HEK293 (cell line): Measurements from ENCODE around the gene MAGI1.

Experiments used
- GLI4 ChIP-seq: fragments of 450-650 bp; formaldehyde crosslinking; IDR thresholded peaks from 2 replicates; pipeline ENCODE4 v1.5.1; 2016; ENCODE audit warnings: missing biosample characterization, missing genetic modification characterization
- KLF8 ChIP-seq: fragments of 450-650 bp; formaldehyde crosslinking; IDR thresholded peaks from 2 replicates; pipeline ENCODE4 v1.5.1; 2016; ENCODE audit warnings: missing biosample characterization, missing genetic modification characterization
- TCF7L2 ChIP-seq: IDR thresholded peaks from 2 replicates; pipeline ENCODE4 v1.6.1; 2011; ENCODE audit warnings: low read depth, mild to moderate bottlenecking, inconsistent platforms, low read length, moderate library complexity, borderline replicate concordance
- ZNF133 ChIP-seq: fragments of 450-650 bp; formaldehyde crosslinking; IDR thresholded peaks from 2 replicates; pipeline ENCODE4 v1.5.1; 2016; ENCODE audit warnings: missing biosample characterization, missing genetic modification characterization
- ZNF433 ChIP-seq: fragments of 450-650 bp; formaldehyde crosslinking; IDR thresholded peaks from 2 replicates; pipeline ENCODE4 v1.5.1; 2016; ENCODE audit warnings: missing biosample characterization, missing genetic modification characterization, low read depth
- ZNF549 ChIP-seq: fragments of 450-650 bp; IDR thresholded peaks from 2 replicates; pipeline ENCODE4 v1.5.1; 2018; ENCODE audit warnings: missing biosample characterization, missing genetic modification characterization, mild to moderate bottlenecking, inconsistent platforms, moderate library complexity
- ZNF747 ChIP-seq: fragments of 450-650 bp; formaldehyde crosslinking; IDR thresholded peaks from 2 replicates; pipeline ENCODE4 v1.5.1; 2016; ENCODE audit warnings: missing biosample characterization, missing genetic modification characterization
- TF ChIP-seq, protein P1 (sequence below): fragments of 450-650 bp; formaldehyde crosslinking; IDR thresholded peaks from 2 replicates; pipeline ENCODE4 v1.5.1; 2016; ENCODE audit warnings: missing biosample characterization, missing genetic modification characterization

DNA sequence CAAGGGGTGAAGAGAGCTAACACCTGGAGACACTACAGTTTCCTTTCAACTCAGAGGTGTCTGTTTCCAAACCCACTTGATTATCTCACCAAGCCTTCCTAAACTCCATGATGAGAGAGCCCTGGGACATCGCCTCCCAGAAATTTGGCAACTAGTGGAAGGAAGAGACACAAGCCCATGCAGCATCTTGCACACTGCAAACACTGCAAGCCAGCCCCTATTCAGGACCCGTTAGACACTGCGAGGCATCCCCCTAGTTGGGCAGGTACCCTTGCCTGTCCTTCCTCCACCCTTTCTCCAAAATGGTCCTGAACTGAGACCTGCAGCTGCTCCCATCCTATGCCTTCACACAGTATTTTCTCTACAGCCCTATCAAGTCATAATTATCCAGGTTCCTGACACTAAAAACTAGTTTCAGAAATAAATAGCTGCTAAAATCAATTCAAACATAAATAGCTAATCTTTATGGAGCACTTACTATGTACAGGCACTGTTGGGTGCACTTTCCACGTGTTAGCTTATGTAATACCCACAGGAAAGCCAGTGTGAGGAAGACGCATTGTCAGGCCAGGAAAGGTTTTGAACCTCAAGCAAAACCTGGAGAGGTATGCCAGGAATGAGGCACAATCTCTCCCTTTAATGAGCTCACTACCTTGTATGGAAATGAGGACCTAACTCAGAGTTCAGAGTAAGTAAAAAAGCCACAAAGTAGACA is 2.8 kb downstream of the MAGI1 start:
- TF ChIP-seq ZNF549 (tag by site-specific recombination) (no peak), ZNF747 (tag by site-specific recombination) (no peak), GLI4 (tag by site-specific recombination) (no peak), ZNF133 (tag by site-specific recombination) (no peak), ZNF433 (tag by site-specific recombination) (no peak), TCF7L2 (no peak), KLF8 (no peak)
- TF ChIP-seq, protein P1, sequence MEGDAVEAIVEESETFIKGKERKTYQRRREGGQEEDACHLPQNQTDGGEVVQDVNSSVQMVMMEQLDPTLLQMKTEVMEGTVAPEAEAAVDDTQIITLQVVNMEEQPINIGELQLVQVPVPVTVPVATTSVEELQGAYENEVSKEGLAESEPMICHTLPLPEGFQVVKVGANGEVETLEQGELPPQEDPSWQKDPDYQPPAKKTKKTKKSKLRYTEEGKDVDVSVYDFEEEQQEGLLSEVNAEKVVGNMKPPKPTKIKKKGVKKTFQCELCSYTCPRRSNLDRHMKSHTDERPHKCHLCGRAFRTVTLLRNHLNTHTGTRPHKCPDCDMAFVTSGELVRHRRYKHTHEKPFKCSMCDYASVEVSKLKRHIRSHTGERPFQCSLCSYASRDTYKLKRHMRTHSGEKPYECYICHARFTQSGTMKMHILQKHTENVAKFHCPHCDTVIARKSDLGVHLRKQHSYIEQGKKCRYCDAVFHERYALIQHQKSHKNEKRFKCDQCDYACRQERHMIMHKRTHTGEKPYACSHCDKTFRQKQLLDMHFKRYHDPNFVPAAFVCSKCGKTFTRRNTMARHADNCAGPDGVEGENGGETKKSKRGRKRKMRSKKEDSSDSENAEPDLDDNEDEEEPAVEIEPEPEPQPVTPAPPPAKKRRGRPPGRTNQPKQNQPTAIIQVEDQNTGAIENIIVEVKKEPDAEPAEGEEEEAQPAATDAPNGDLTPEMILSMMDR = no peak
